ENCODE measurements around the gene LY6G6D. TPM values are rescaled to one million over a fixed set of nuclear protein-coding genes. Genes with fewer than 3 reads are reported as not detected.

LY6G6D gene
- total RNA-seq, 1 experiment from 2014 or later = not detected

DNA sequence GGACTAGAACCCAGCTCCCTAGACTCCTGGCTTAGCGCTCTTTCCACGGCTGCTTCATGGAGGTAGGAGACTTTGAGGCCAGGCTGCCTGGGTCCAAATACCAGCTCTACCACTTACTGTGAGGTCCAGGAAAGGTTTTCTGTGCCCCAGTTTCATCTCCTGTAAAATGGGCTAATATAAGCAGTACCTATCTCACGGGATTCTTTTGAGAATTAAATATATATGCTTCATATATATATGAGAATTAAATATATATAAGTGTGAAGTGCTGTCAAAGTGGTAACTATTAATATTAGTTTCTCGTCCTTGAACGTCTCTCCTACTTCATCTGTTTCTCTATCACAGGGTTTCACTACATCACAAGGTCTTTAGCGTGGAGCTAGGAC, 24.1 kb upstream of the LY6G6D start:
- no peak overlapping the region for H3K27ac ChIP-seq (ENCODE audit: low read depth, low read length, poor library complexity, severe bottlenecking)
- no peaks in the 10 kb centered on the region for H3K4me1 ChIP-seq (ENCODE audit: insufficient read depth, low read length, poor library complexity, severe bottlenecking)
- no peaks in the 10 kb centered on the region for H3K9me3 ChIP-seq (ENCODE audit: low read depth, low read length, poor library complexity, severe bottlenecking)
- no peak overlapping the region for H3K4me3 ChIP-seq (ENCODE audit: low read depth, low read length, poor library complexity, severe bottlenecking)
- H3K27me3 ChIP-seq (replicated peaks; ENCODE audit: insufficient read depth, low read depth, low read length, poor library complexity) = no peaks in the 10 kb centered on the region
- POLR2A ChIA-PET (ENCODE audit: low non-redundant PET) = no interaction called here
- CTCF ChIA-PET = interaction anchor here (0.6 kb wide), 1 partner anchor 39 kb away, joined by 3 read pairs; no protein-coding TSS in a partner anchor
- no TSS peak for BruUV-seq (replicated peaks)
- no peak for TF ChIP-seq EZH2 (IDR thresholded peaks at IDR 0.05; ENCODE audit: borderline replicate concordance, low read depth, low read length, poor library complexity, severe bottlenecking)
- TF ChIP-seq, protein P1, sequence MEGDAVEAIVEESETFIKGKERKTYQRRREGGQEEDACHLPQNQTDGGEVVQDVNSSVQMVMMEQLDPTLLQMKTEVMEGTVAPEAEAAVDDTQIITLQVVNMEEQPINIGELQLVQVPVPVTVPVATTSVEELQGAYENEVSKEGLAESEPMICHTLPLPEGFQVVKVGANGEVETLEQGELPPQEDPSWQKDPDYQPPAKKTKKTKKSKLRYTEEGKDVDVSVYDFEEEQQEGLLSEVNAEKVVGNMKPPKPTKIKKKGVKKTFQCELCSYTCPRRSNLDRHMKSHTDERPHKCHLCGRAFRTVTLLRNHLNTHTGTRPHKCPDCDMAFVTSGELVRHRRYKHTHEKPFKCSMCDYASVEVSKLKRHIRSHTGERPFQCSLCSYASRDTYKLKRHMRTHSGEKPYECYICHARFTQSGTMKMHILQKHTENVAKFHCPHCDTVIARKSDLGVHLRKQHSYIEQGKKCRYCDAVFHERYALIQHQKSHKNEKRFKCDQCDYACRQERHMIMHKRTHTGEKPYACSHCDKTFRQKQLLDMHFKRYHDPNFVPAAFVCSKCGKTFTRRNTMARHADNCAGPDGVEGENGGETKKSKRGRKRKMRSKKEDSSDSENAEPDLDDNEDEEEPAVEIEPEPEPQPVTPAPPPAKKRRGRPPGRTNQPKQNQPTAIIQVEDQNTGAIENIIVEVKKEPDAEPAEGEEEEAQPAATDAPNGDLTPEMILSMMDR (conservative IDR thresholded peaks at IDR 0.05; ENCODE audit: low read depth, low read length) = no peak
- DNase-seq (ENCODE audit: low spot score) = no peak
- intact Hi-C loops (cut with micrococcal nuclease; ENCODE audit: unreplicated experiment) = no loop called here
- peaks cover 30% of the 10 kb centered on the region for H3K36me3 ChIP-seq (ENCODE audit: insufficient read depth, low read length, poor library complexity, severe bottlenecking)

DNA sequence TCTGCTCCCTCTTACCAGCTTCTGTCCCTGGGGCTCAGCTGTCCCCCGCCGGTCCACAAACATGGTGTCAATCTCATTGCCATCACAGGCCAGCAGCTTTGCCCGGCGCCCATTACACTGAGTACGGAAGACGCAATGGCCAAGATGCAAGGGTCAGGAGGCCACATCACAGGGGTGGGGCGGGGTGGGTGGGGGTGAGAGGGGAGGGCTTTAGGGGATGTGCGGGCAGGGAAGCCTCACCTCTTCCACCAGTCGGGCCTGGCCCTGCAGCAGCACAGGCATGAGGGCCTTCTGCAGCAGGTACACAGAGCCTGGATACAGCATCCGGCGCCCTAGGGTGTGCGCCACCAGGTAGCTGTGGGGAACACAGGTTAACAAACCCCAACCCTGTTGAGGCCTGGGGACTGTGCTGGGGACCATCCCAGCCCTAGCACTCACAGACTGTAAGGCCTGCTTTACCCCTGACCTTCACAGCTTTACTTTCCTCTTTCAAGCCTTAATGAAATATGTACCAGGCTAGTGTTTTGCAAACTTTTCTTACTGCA, 23.5 kb upstream of the LY6G6D start:
- H3K9me3 ChIP-seq (ENCODE audit: low read depth, low read length, poor library complexity, severe bottlenecking) = no peaks in the 10 kb centered on the region
- no peaks in the 10 kb centered on the region for H3K27me3 ChIP-seq (replicated peaks; ENCODE audit: insufficient read depth, low read depth, low read length, poor library complexity)
- no peaks in the 10 kb centered on the region for H3K4me1 ChIP-seq (ENCODE audit: insufficient read depth, low read length, poor library complexity, severe bottlenecking)
- no TSS peak for BruUV-seq (replicated peaks)
- CTCF ChIA-PET = no interaction called here
- H3K36me3 ChIP-seq (ENCODE audit: insufficient read depth, low read length, poor library complexity, severe bottlenecking) = peaks cover 34% of the 10 kb centered on the region
- no peak overlapping the region for H3K27ac ChIP-seq (ENCODE audit: low read depth, low read length, poor library complexity, severe bottlenecking)
- intact Hi-C loops (cut with micrococcal nuclease; ENCODE audit: unreplicated experiment) = no loop called here
- DNase-seq (ENCODE audit: low spot score) = no peak
- TF ChIP-seq EZH2 (IDR thresholded peaks at IDR 0.05; ENCODE audit: borderline replicate concordance, low read depth, low read length, poor library complexity, severe bottlenecking) = no peak
- TF ChIP-seq, protein P1 (conservative IDR thresholded peaks at IDR 0.05; ENCODE audit: low read depth, low read length) = no peak
- POLR2A ChIA-PET (ENCODE audit: low non-redundant PET) = no interaction called here
- no peak overlapping the region for H3K4me3 ChIP-seq (ENCODE audit: low read depth, low read length, poor library complexity, severe bottlenecking)

DNA sequence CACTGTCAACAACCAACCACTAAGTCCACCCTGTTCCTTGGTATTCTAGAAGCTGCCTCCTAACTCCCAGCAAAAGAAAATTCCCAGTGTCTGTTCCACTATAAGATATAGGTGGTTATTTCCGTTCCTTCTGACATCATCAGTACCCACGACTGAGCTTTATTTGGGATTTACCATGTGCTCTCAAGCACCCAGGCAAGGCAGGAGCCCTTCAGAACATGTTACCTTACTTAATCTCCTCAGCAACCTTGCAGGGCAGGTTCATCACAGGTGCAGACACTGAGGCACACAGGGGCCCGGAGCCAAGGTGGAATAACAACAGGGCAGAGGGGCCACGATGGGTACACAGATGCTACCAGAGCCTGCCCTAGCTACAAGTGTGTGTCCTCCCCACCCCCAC, 22.8 kb upstream of the LY6G6D start:
- H3K27ac ChIP-seq (ENCODE audit: low read depth, low read length, poor library complexity, severe bottlenecking) = no peak overlapping the region
- H3K9me3 ChIP-seq (ENCODE audit: low read depth, low read length, poor library complexity, severe bottlenecking) = no peaks in the 10 kb centered on the region
- no peak overlapping the region for H3K4me3 ChIP-seq (ENCODE audit: low read depth, low read length, poor library complexity, severe bottlenecking)
- intact Hi-C loops (cut with micrococcal nuclease; ENCODE audit: unreplicated experiment) = no loop called here
- DNase-seq (ENCODE audit: low spot score) = no peak
- peaks cover 37% of the 10 kb centered on the region for H3K36me3 ChIP-seq (ENCODE audit: insufficient read depth, low read length, poor library complexity, severe bottlenecking)
- CTCF ChIA-PET = no interaction called here
- TF ChIP-seq EZH2 (IDR thresholded peaks at IDR 0.05; ENCODE audit: borderline replicate concordance, low read depth, low read length, poor library complexity, severe bottlenecking) = no peak
- TF ChIP-seq, protein P1 (conservative IDR thresholded peaks at IDR 0.05; ENCODE audit: low read depth, low read length) = no peak
- no peaks in the 10 kb centered on the region for H3K4me1 ChIP-seq (ENCODE audit: insufficient read depth, low read length, poor library complexity, severe bottlenecking)
- no TSS peak for BruUV-seq (replicated peaks)
- POLR2A ChIA-PET (ENCODE audit: low non-redundant PET) = no interaction called here
- H3K27me3 ChIP-seq (replicated peaks; ENCODE audit: insufficient read depth, low read depth, low read length, poor library complexity) = no peaks in the 10 kb centered on the region
